Measurements from ENCODE around the gene MPPED1.

The MPPED1 gene

DNA sequence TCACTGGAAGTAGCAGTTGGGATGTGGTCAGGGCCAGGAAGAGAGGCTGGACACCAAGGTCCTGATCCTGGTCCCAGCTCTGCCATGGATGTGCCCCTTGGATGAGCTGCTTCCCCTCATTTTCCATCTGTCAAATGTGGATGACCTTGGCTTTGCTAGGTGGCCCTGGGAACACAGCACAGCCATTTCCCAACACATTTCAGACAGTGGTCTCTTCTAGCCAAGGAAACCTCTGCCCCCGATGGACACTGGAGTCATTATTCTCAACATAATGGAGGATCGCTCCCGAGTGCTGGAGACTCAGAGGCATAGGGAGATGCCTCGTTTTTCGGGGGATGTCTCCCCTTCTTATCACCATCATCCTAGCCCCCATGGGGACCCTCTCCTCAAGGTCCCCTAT, 13.6 kb upstream of the MPPED1 start:
- no peak overlapping the region for H3K27ac ChIP-seq
- no peak for TF ChIP-seq ZFX (IDR thresholded peaks at IDR 0.05; ENCODE audit: borderline replicate concordance)
- TF ChIP-seq, protein P1, sequence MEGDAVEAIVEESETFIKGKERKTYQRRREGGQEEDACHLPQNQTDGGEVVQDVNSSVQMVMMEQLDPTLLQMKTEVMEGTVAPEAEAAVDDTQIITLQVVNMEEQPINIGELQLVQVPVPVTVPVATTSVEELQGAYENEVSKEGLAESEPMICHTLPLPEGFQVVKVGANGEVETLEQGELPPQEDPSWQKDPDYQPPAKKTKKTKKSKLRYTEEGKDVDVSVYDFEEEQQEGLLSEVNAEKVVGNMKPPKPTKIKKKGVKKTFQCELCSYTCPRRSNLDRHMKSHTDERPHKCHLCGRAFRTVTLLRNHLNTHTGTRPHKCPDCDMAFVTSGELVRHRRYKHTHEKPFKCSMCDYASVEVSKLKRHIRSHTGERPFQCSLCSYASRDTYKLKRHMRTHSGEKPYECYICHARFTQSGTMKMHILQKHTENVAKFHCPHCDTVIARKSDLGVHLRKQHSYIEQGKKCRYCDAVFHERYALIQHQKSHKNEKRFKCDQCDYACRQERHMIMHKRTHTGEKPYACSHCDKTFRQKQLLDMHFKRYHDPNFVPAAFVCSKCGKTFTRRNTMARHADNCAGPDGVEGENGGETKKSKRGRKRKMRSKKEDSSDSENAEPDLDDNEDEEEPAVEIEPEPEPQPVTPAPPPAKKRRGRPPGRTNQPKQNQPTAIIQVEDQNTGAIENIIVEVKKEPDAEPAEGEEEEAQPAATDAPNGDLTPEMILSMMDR (IDR thresholded peaks at IDR 0.05) = no peak

DNA sequence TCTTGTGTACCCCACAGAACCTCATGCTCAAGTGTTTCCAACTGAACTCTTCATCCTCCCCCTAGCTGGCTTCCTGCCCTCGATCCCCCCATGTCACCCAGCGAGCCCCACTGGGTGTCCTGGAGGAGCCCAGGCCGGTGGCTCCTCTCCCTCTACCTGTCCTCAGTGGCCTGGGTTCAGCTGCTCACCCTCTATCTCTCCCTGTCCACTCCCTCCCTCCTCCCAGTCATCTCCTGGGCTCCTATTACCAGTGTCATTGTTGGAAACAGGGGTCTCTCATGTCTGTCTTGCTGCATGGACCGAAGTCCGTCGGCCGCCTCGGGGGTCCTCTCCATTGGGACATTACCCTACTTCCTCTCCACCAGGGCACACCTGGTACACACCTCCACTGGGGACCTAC, 12.9 kb upstream of the MPPED1 start:
- TF ChIP-seq, protein P1 (IDR thresholded peaks at IDR 0.05) = no peak
- TF ChIP-seq ZFX (IDR thresholded peaks at IDR 0.05; ENCODE audit: borderline replicate concordance) = no peak

DNA sequence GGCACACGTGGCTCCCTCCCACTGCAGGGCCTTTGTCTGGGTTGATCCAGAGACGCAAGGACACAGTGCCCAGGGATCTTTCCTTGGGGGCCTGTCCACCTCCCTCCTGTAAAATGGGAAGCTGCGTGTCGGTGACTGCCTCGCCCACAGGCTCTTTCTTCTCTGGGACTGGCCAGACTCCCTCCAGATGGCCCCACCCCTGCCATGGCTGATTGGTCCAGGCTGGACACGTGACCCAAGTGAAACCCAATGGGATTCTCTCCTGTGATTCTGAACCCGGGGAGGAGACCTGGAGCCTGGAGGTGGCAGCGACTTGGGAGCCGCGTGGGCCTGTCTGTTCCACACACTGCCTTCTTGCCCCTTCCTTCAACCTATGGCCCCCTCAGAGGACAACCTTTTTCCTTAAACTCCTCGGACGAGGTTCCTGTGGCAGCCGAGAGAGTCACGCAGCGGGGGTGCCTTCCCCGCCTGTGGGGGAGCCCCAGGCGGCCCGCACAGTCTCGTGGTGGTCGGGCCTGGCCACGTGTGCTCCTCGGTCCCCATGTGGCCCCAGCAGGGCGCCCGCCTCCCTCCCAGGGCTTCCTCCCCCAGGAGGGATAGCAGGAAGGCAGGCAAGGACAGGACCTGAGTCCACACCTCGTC, 12.4 kb upstream of the MPPED1 start:
- TF ChIP-seq, protein P1 (IDR thresholded peaks at IDR 0.05) = no peak
- no peak for TF ChIP-seq ZFX (IDR thresholded peaks at IDR 0.05; ENCODE audit: borderline replicate concordance)

More for the DNA sequence above, 12.9 kb upstream of the MPPED1 start:
- no peak overlapping the region for H3K27ac ChIP-seq

DNA sequence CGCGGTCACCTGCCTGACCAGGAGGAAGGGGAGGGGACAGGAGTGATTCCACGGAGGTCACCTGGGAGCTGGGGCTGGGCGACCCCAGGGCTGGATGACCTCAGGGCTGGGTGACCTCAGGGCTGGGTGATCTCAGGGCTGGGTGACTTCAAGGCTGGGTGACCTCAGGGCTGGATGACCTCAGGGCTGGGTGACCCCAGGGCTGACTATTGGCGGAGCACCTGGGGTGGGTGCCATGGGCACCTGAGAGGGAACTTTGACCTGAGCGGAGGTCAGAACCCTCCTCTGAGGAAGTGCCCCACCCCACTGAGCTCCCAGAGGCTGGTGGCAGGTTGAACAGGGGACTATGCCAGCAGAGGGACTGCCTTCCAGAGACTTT, 11.8 kb upstream of the MPPED1 start:
- TF ChIP-seq, protein P1 (IDR thresholded peaks at IDR 0.05) = no peak
- TF ChIP-seq ZFX (IDR thresholded peaks at IDR 0.05; ENCODE audit: borderline replicate concordance) = no peak
- H3K27ac ChIP-seq = no peak overlapping the region

More for the DNA sequence above, 12.4 kb upstream of the MPPED1 start:
- no peak overlapping the region for H3K27ac ChIP-seq

DNA sequence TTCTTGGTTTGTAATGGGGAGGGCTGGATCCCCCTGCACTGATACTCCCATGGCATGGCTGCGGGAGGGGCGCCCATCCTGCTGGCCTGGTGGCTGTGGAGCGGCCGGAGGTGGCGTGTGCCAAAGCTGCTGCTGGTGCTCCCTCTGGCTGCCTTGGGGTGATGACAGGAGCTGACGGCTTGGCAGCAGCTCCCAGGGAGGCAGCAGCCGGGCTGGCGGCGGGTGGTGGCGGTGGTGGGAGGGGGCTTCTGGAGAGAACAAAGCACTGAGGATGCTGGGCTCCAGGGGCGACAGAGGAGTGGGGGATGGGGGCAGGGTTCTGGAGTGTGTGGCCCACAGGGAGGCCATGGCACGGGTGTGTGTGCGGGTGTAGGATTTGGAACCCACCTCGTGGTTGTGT, 11.4 kb upstream of the MPPED1 start:
- TF ChIP-seq, protein P1 (IDR thresholded peaks at IDR 0.05) = no peak
- TF ChIP-seq ZFX (IDR thresholded peaks at IDR 0.05; ENCODE audit: borderline replicate concordance) = no peak
- no peak overlapping the region for H3K27ac ChIP-seq

DNA sequence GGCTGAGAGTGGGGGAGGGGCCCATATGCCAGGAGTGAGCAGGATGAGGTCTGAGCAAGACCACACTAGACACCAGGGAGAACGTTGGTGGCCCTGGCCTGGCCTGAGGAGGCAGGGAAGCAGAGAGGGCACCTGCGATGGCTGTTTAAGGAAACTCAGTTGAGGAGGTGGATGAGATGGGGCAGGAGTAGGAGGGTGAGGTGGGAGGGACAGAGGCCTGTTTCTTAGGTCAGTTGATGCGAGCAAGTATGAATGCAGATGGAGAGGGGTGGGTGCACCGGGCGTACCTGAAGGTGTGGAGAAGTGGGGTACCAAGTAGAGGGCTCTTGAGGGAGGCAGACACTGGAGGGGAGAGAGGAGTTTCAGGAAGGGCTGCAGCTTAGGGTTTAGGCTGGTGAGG, 10.6 kb upstream of the MPPED1 start:
- TF ChIP-seq ZFX (IDR thresholded peaks at IDR 0.05; ENCODE audit: borderline replicate concordance) = no peak
- TF ChIP-seq, protein P1 (IDR thresholded peaks at IDR 0.05) = no peak
- no peak overlapping the region for H3K27ac ChIP-seq

DNA sequence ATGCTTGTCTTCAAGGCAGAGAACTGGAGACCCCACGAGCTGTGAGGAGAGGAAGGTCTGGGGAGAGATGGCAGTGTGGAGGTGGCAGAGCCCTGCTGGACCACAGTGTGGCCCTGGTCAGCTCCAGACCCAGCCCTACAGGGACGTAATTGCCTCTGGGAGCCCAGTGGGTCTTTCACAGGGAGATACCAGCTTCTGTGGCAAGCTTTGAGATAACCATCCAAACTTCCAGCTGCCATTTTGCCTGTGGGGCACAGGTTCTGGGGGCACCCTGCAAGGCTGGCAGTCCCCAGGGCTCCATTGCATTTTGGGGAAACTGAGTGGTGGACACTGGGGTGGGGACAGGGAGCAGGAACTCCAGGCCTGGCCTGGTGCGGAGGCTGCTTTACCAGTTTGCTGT, 10.2 kb upstream of the MPPED1 start:
- TF ChIP-seq ZFX (IDR thresholded peaks at IDR 0.05; ENCODE audit: borderline replicate concordance) = no peak
- TF ChIP-seq, protein P1 (IDR thresholded peaks at IDR 0.05) = no peak

More for the DNA sequence above, 10.2 kb upstream of the MPPED1 start:
- no peak overlapping the region for H3K27ac ChIP-seq
